ENCODE data around the gene MFAP1. TPM values are rescaled to one million over a fixed set of nuclear protein-coding genes. Genes with fewer than 3 reads are reported as not detected.
"Not testable (repeated sequence)": the region's sequence is repeated elsewhere in the genome, so short reads cannot be mapped to it uniquely, and the experiment has no call there.

The MFAP1 gene
- total RNA-seq, 1 experiment from 2014 or later, result 36.4 TPM

DNA sequence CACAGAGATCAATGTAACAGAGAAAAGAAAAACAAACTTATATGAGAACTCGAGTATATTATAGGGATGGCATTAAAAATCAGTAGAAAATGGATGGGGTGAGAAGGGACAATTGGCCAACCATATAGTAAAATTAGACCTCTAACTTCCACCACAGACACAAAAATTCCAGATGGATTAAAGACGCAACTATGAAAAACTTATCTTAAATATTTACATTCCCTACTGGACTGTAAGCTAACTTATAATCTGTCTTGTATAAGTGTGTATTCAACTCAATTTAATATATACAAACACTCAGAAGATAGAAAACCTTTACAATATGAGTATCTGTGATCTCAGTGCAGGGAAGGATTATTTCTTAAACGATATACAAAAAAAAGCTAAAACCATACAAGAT is 3.0 kb downstream of the MFAP1 start:
- no peak for DNase-seq (ENCODE audit: low read depth)

DNA sequence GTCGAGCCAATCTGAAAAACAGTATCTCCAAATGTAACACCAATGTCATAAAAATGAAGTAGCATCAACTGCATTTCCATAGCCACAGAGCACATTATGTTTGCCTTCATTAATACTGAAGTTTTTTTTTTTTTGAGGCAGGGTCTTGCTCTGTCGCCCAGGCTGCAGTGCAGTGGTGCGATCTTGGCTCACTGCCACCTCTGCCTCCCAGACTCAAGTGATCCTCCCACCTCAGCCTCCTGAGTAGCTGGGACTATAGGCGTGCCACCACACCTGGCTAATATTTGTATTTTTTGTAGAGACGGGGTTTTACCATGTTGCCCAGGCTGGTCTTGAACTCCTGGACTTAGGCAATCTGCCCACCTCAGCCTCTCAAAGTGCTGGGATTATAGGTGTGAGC is 9.4 kb downstream of the MFAP1 start:
- DNase-seq (ENCODE audit: low read depth), result not testable (repeated sequence)

DNA sequence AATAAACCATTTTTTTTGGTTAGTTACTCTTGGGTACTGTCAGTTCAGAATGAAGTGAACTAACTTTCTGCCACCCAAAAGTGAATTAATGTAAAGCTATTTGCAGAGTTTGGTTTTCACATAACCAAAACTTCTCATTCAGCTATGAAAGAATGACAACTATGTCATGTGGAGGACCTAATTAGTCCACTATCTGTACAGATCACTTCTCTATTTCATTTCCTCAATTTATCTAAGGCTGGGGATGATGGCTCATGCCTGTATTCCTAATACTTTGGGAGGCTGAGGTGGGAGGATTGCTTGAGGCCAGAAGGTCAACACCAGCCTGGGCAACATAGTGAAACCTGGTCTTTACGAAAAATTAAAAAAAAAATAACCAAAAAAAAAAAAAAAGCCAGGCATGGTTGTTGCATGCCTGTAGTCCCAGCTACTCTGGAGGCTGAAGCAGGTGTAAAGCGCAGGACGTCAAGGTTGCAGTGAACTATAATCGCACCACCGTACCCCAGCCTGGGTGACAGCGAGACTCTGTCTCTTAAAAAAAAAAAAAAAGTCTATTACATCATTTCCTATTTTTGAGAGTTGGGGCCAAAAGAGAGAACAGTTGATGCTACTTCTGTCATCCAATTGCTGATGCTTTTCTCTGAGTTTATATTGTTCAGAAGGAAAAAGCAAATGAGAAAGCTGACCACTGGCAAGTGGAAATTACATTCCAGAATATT is 15.4 kb downstream of the MFAP1 start:
- no peak for DNase-seq (ENCODE audit: low read depth)

DNA sequence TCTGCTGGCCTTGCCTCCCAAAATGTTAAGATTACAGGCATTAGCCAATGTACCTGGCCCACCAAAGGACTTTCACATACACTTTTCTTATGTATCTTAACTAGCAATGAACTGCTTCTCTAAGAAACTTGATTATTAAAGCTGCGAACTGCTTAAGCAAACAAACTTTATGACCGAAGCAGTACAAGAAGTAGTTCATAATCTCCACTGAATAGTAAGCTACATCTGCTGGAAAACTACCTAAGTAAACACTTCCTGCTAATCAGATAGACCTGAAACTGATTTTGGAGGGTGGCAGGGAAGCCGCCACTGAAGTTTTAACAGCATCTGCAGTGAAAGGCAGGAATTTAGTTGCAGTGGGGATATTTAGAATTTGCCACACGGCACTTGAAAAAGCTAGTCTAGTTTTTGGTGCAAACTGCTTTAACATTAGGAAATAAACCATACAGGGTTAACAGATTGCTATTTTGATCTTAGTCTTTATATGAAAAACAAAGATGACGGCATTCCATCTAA is 16.0 kb downstream of the MFAP1 start:
- DNase-seq (ENCODE audit: low read depth), result no peak

DNA sequence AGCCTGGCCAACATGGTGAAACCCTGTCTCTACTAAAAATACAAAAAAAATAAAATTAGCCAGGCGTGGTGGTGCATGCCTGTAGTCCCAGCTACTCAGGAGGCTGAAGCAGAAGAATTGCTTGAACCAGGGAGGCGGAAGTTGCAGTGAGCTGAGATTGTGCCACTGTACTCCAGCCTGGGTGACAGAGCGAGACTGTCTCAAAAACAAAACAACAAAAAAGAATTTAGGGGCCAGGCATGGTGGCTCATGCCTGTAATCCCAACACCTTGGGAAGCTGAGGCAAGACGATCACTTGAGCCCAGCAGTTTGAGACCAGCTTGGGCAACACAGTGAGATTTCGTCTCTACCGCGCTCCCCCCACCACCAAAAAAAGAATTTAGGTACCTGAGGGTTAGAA is 21.8 kb downstream of the MFAP1 start:
- not testable (repeated sequence) for DNase-seq (ENCODE audit: low read depth)

GRCh38 chr15:43800286-43801141 is 24.0 kb downstream of the MFAP1 start, which contains the start of gene HYPK:
HYPK (plus strand) TSS chr15:43800599; CDS start chr15:43800623, 24 bp downstream.
- peak; percentile 82 for DNase-seq (ENCODE audit: low read depth)

GRCh38 chr15:43799945-43800285 is 24.6 kb downstream of the MFAP1 start, which contains the start of gene SERINC4:
SERINC4 (minus strand) TSS chr15:43800220; CDS start chr15:43799986, 234 bp downstream.
- DNase-seq (ENCODE audit: low read depth), result no peak

DNA sequence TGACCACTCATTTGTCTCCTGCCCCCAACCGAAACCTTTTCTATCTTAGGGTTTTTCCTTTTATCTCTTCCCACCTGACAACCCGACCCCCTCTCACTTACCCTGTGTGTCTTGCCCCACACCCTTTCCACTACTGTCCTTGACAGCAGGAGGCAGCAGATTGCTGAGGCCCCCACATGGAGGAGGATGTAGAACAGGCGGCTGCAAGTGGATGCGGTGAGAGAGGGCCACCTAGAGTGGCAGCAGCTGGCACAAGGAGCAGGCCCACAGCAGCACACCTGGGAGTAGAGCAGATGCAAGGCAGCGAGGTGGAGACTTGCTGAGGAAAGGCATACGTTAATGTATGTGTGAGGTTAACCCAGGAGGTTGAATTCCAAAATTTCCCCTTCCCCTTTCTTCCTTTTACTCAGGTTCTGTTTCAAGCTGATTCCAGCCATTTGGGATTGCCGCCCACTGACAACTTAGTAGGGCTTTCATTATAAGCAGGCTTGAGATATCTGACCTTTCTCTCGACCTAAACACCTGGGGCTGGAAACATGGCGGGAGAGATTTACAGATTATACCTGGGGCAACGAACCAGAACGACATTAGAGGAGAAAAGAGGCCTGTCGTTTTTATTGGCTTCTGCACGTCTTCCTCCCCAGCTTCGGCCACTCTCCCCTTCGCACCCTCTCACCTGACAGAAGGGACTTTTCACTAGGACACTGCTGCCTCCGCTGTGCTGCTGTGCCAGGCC is 25.1 kb downstream of the MFAP1 start:
- DNase-seq (ENCODE audit: low read depth), result no peak

DNA sequence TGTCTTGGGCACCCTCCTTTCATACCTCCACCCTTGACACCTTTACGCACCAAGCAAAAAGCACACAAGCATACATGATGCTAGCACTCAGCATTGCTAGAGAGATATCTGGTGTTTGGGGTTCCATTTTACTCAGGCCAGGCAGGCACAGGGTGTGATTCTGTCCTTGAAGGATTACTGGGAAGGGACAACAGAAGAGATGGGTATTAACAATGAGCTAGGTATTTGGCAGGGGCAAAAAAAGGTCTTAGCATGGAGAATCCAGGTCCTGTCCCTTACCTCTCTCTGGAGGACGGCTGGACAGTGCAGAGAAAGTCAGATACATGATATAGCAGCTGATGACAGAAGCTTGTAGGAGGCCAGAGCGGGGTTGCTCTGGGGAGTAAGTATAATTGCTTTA is 27.9 kb downstream of the MFAP1 start:
- DNase-seq (ENCODE audit: low read depth), result no peak

- no peak for DNase-seq (ENCODE audit: low read depth)
Measured at GRCh38 chr15:43795997-43796396, 28.5 kb downstream of the MFAP1 start.

DNA sequence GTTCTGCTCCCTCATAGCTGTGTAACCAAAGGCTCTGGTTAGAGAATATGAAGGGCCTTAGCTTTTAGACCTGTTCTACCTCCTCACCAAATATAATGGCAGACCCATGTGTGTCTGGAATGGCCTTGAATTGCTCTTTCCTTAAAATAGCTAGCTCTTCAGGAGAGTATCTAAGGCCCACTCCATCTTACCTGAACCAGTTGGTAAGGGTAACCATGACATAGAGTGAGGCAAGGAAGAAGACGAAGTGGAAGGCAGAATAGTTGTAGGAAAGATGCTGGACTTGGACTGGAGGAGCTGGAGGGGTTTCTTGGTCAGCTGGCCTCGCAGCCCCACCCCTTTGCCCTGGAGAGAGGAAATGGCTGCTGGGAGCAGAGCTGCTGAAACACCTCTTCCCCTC is 29.3 kb downstream of the MFAP1 start:
- no peak for DNase-seq (ENCODE audit: low read depth)

- DNase-seq (ENCODE audit: low read depth), result peak; percentile 92
Measured at GRCh38 chr15:43794269-43795037, 30.0 kb downstream of the MFAP1 start.

- no peak for DNase-seq (ENCODE audit: low read depth)
Measured at GRCh38 chr15:43793647-43794046, 30.8 kb downstream of the MFAP1 start.

- peak; percentile 40 for DNase-seq (ENCODE audit: low read depth)
Measured at GRCh38 chr15:43792761-43793476, 31.6 kb downstream of the MFAP1 start.

DNA sequence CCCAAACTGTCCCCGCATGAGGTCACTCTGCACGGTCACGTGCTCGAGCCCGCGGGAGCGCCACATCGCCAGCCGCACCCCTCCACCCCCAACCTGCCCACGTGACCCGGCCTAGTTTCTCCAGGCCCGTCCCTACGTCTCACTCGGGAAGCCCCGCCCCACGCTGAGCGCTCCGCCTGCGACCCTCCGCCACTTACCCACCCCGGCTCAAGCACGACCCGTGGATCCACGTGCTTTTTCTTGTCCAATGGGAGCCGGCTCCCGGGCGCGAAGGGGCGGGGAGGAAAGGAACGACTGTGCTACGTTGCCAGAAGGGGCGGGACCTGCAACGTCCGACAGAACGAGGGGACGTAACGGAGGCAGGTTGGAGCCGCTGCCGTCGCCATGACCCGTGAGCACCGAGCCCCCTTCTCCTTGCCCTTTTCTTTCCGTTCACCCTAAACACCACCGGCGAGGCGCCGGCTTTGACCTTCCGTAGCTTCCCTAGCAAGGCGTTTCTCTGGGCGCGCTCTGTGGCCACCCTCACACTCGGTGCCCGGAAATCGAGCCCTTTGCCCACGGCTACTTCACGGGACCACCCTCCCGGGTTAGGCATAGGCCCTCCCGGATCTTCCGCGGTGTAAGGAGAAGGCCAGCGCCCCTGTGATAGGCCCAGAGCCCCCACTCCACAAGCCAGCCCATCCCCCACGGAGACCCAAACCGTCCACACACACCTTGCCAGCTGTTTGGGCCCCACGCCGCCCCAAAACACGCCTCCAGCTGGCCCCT is 32.3 kb downstream of the MFAP1 start, which contains the start of gene SERF2:
Gene SERF2 (plus strand): TSS at position 328 of the 768 bp plus-strand sequence. CDS start 57 bp downstream, at position 385.
- peak; percentile 99 for DNase-seq (ENCODE audit: low read depth)

DNA sequence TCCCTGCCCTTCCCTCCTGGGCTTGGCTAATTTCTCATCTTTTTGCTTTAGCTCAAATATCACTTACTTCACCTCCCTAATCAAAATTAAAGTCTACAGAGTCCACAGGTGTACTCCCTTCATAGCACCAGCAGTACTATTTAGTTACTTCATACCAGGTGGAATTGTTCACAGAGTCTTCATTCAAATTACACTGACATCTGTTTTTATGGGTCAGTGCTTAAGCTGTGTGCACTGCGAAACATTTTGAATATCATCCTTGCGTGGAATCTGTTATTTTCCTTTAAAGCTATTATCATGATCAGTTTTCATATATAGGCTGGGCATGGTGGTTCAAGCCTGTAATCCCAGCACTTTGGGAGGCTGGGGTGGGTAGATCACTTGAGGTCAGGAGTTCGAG is 35.1 kb downstream of the MFAP1 start:
- no peak for DNase-seq (ENCODE audit: low read depth)

- no peak for DNase-seq (ENCODE audit: low read depth)
Measured at GRCh38 chr15:43779016-43779415, 45.5 kb downstream of the MFAP1 start.

DNA sequence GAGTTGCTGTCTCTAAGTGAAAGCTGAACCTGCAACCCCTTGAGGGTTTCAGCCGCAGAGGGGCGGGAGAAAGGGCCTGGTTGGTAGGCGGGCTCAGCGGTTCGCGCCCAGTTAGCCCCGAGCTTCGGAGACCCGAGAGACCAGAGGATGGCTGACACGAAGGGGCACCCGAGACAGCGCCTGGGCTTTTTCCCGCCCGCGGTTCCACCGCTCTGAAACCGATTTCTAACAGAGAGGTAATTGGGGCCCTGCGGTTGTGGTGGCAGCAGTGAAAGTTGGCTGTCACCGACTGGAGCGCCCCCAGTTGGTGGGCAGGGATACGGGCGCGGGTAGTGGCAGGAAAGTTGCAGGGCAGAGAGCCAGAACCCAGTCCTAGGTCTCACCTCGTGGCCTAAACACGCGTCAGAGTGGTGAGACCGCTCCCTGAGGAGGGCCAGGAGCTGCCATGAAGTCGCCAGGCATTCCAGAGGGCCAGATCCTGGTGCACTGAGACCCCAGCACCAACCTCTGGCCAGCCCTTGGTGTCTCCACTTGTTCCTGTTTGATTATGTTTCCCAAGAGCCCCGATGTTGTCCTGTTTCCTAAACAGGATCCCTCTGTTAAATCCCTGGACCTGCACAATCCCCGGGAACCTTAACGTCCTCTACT is 47.1 kb downstream of the MFAP1 start:
- peak; percentile 74 for DNase-seq (ENCODE audit: low read depth)

DNA sequence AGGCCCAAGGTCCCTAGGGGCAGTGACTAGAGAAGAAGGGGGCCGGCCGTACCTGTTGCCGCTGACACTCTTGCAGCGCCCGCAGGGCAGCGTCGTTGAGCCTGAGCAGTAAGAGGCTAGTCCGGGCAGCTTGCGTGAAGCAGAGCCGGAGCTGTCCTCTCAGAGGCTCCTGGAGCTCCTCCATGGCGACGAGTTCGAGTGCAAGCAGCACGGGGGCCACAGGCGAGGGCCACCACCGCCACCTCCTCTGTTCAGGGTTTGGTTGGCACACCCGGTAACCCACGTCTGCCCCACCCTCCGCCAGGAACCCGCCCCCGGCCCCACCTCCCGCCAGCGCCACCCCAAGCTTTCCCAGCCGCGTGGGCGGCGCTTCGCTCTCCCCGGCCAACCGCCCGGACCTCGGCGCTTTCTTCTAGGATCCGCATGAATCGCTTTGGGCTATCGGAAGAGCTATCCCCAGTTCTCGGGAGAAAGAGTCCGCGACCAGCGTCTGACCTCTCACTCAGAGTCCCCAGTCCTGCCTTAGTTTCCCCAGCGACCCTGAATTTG is 47.7 kb downstream of the MFAP1 start, which contains the start of gene ELL3:
Gene ELL3 (minus strand): TSS at position 249 of the 549 bp plus-strand sequence. CDS start 65 bp downstream, at position 184.
- DNase-seq (ENCODE audit: low read depth), result no peak
